Stimulated activated CD4-positive, alpha-beta T cell treated with anti-CD3 and anti-CD28 coated beads, Interleukin-4, amount 100 ng/mL, for 1 hour (primary cell): ENCODE measurements around the gene CRTAP.
"Not testable (repeated sequence)": the region's sequence is repeated elsewhere in the genome, so short reads cannot be mapped to it uniquely, and the experiment has no call there.

Experiments
- DNase-seq: peaks from one replicate; pipeline ENCODE4 v3.0.0-alpha.2; 2020

CRTAP gene

DNA sequence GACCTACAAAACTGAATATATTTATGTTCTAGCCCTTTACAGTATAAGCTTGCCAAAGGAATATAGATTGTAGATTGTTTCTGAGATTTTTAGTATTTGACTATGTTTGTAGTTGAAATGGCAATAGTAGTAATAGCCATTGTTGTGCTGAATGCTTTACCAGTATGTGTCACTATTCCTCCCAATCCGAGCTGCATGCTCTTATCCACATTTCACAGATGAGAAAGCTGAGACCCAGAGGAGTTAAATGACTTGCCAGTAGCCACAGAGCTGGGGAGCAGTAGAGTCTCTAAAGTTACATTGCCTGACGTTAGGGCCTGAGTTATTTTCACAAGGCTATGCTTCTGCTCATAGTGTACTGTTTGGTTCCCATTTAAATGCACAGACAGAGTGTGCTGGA lies 13.6 kb upstream of the CRTAP start:
- DNase-seq = no peak

DNA sequence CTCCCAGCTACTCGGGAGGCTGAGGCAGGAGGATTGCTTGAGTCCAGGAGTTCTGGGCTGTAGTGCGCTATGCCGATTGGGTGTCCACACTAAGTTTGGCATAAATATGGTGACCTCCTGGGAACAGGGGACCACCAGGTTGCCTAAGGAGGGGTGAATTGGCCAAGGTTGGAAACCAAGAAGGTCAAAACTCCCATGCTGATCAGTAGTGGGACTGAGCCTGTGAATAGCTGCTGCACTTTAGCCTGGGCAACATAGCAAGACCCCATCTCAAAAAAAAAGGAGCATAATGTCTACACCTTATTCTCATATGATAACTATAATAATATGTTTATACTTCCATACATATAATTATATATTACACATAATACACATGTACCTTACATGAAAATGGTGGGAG lies 10.8 kb upstream of the CRTAP start:
- no peak for DNase-seq

DNA sequence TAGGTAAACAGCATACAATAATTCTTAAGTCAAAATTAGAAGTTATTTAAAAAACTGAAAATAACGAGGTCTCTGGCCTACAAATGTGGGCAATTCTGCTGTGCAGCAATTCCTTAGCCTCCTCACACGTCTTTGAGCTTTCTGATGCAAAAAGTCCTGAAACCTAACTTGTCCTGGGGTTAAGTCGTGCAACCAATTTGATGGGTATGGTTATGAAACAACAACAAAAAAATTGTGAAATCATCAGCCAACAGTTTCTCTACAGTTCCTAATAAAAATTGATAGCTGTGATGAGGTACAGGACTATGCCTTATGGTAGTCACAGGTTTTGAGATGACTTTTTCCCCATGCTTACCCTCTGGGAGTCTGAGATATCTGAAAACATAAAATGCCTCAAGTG lies 10.3 kb upstream of the CRTAP start:
- DNase-seq = no peak

DNA sequence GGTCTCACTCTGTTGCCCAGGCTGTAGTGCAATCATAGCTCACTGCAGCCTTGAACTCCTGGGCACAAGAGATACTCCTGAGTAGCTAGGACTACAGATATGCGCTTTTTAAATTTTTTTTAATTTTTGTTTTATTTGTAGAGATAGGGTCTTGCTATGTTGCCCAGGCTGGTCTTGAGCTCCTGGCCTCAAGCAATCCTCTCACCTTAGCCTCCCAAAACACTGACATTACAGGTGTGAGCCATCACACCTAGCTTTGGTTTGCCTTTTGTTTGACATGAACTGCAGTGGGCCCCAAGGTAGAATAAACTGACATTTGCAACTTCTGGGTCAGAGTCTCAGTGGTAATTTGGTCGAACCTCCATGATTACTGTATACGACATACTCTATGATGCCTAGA lies 9.0 kb upstream of the CRTAP start:
- DNase-seq = no peak

DNA sequence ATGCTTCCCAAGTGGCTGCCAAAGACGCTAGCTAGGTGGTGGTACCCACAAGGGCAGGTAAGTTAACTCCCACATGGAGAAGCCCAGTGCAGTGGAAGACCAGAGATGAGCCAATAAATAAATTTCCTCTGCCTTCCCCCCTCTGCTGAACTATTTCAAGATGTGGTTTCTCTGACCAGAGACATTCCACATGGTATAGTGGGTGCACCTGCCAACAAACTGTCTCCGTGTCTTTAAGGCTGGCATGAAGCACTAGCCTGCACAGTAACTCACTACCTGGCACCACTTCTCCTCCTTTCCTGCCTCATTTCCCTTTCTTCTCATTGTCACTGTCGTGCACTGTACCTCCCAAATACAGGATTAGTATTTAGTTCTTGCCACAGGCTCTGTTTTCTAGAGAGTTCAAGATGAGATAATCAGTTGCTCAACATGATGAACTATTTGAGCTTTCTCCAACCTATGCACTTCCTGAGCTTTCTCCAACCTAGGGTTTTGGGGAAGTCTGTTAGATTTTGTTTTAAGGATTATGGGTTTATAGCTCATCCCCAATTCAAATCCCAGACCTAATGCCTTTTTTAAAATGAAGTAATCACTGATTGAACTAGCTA lies 8.4 kb upstream of the CRTAP start:
- no peak for DNase-seq

DNA sequence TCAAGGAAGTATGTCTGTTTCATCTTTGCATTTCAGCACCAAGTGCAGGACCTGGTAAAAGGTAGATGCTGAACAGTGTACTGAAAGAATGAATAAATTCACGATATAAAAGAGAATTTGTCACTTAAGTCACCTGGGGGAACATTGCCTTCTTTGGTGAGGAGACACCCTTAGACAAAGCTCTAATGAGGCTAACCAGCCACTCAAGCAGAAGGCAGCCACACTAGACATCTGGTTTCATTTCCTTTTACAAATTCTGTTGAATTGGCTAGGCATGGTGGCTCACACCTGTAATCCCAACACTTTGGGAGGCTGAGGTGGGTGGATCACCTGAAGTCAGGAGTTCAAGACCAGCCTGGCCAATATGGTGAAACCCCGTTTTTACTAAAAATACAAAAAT lies 7.0 kb upstream of the CRTAP start:
- DNase-seq = not testable (repeated sequence)

DNA sequence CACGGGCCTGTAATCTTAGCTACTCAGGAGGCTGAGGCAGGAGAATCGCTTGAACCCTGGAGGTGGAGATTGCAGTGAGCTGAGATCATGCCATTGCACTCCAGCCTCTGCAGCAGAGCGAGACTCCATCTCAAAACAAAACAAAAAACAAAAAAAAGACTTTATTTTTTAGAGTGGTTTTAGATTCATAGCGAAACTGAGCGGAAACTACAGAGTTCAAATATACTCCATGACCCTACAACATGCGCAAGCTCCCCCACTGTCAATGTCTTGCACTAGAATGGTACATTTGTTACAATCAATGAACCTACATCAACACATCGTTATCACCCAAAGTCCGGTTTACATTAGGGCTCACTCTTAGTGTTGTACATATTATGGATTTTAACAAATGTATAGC lies 2.2 kb upstream of the CRTAP start:
- no peak for DNase-seq

DNA sequence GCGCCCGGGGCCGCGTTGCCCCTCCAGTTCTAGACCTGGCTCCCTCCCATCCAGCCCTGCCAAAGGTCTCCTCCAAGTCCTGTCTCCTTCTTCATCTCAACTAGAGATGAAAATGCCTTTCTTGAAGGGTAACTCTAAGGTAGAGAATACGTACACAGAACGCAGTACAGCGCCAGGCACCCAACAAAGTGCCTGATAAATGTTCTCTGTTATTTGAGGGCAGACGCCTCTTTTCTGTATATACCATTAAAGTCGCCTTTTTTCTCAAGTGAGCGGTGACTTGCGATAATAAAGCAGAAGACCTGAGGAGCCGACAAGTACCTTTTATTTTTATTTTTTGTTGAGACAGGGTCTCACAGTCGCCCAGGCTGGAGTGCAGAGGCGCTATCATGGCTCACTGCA lies 809 bp downstream of the CRTAP start:
- DNase-seq = no peak

DNA sequence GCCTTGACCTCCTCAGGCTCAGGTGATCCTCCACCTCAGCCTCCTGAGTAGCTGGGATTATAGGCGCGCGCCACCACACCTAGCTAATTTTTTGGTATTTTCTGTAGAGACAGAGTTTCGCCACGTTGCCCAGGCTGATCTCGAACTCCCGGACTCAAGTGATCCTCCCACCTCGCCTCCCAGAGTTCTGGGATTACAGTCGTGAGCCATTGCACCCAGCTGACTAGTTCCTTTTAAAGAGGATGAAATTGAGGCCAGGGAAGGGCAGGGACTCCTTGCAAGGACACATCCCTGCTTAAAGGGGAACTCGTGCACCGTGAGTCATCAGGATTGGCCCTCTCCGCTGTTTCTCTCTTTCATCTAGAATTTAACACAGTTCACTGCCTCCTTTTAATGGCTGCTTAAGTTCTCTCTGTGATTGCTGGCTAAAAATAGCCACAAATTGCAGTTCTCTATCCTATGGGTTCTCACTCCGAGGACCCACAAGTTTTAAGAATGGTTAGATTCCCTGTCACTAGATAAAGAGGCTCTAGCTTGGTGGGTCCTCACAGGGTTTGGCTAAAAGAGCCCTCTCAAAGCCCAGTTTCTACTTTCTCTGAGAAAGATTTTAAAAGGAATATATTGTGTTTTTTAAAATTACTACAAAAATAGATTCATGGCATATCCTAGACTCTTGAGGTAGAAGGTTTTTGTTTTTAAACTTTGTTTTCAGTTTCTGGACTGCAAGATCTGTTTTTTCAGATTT lies 1.4 kb downstream of the CRTAP start:
- DNase-seq = no peak

DNA sequence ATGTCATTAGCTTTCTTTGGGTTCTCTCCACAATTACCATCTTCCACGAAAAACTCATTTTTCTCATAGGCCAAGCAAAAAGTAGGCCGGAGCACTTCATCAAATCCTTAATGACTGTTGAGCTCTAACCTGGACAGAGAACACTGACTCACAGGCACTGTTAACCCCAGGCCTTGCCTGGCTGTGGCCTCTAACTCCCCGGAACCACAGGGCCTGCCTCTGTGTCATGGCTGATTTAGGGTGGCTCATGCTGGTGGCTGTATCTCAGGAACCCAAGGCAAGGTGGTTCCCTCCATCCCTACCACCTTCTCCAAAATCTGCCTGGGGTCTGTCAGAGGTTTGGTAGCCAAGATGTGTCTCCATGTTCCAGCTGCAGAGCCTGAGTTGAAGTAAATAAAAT lies 3.6 kb downstream of the CRTAP start:
- no peak for DNase-seq

DNA sequence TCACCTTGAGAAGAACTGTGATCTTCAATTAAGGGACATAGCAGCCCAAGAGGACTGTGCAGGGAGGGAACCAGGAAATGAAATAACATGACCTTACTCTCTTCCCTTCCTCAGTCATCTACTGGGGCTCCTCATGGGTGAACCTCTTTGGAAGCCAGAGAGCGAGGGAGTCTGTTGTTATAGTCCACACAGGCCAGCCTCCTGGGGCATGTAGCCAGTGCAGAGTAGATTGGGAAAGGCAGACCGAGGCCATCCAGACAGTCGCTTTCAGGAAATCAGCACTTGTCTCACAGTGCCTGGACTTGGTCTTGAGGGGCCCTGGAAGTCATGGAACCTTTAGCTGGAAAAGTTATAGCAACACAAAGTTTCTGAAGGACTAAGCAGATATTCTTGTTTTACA lies 6.1 kb downstream of the CRTAP start:
- no peak for DNase-seq

DNA sequence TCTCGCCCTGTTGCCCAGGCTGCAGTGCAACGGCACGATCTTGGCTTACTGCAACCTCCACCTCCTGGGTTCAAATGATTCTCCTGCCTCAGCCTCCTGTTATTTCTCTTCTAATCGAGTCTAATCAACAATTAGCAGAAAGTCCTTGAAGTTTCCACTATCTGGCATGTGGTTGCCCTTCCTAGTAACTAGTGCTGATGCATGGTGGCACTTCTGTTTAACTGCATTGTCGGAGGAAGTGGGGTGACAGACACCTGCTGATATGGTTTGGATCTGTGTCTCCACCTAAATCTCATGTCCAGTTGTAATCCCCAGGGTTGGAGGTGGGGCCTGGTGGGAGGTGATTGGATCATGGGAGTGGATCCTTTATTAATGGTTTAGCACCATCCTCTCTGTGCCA lies 9.2 kb downstream of the CRTAP start:
- no peak for DNase-seq

DNA sequence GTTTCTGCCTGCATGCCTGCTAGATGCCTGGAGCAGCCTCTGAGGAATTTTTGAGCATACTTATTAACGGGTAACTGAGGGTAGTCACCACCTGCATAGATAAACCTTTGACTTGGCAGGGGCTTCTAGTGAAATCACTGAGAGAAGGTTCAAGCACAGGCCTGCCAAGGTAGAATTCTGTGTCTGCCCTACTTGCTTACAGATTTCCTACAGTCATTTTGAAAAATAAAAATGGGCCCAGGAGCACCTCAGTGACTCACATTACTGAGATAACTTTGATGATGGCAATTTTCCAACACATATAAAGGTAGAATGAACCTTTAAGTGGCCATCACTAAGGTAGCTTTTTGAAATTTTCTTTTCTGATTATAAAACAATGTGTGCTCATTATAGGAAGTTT lies 10.8 kb downstream of the CRTAP start:
- no peak for DNase-seq

DNA sequence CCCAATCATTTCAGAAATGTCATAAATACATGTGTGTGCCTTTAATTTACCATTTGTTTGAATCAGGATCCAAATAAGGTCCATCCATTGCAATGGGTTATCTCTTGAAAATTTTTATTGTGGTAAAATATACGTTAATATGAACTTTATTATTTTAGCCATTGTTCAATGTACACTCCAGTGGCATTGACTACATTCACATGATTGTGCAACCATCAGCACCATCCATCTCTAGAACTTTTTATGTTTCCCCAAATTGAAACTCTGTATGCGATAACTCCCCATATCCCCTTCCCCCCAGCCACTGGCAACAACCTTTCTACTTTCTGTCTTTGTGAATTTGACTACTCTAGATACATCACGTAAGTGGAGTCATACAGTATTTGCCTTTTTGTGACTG lies 12.0 kb downstream of the CRTAP start:
- DNase-seq = no peak

DNA sequence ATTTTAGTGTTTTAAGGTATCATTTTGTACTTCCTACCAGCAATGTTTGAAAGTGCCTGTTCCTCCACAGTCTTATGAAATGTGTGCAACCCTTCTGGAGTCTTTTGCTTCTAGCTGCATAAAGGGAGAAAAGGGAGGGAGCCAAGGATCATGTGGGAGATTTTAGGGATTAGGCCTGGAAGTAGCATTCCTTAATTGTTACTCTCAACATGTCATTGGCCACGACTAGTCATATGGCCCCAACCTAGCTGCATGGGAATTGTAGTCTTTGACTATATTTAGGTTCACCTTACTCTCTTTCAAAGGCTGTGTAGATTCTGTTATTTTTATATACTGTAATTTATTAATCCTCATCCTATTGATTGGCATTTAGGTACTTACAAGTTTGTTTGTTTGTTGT lies 14.9 kb downstream of the CRTAP start:
- no peak for DNase-seq

DNA sequence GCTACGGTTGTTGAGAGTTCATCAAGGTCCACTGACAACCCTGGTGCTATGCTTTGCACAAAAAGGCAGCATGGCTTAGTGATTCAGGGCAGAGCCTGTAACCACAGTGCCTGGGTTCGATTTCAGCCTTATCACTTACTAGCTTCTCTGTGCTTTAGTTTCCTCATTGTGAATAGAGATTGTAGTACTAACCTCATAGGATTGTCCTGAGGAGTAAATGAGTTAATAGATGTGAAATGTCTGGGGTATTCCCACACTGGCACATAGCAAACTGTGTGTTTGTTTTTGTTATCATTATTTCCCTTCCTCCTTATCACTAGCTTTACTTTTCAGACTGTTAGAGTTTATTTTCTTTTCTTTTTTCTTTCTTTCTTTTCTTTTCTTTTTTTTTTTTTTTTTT lies 16.3 kb downstream of the CRTAP start:
- DNase-seq = no peak

DNA sequence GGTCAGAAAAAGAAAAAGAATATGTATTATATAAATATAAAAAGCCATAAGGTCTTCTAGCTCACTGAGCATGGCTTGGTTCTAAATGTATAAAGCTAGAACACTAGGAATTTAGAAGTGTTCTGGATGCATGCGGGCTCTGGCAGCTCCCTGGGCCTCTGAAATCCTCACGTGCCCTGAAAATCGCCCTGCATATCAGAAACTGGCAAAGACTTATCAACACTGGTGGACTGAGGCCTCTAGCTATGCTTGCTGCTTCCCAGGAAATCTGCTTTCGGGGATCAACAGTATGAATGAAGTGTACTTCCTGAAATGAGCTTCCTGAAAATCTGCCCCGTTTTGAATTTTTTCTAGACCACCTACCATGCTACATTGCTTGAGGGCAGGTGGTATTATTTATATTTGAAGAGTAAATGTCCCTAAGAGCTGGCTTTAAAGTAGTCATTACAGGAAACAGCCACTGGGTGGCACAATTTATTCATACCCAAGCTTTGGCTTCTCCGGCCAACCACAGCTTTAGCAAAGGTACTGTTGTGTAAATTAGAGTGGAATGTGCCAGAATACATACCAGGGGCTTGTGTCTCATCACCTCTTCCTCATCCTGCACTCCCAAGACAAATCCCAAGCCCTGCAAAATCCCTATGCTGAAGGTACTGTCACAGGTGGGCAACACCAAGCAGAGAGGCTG lies 17.7 kb downstream of the CRTAP start:
- DNase-seq = no peak

DNA sequence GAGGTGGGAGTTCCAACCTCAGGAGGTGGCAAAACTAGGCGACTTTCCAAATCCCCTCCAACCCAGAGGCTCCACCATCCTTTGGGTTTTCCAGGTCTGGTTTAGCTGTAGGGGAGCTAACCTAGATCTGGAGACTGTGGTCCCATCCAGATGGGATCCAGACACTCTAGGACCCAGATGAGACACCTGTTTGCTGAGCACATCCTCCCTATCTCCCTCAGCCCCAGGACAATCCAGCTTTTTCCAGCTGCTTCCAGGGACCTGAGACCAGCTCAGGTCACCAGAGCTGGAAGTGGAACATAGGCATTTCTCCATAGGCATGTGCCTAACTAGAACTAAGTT lies 18.2 kb downstream of the CRTAP start:
- no peak for DNase-seq

DNA sequence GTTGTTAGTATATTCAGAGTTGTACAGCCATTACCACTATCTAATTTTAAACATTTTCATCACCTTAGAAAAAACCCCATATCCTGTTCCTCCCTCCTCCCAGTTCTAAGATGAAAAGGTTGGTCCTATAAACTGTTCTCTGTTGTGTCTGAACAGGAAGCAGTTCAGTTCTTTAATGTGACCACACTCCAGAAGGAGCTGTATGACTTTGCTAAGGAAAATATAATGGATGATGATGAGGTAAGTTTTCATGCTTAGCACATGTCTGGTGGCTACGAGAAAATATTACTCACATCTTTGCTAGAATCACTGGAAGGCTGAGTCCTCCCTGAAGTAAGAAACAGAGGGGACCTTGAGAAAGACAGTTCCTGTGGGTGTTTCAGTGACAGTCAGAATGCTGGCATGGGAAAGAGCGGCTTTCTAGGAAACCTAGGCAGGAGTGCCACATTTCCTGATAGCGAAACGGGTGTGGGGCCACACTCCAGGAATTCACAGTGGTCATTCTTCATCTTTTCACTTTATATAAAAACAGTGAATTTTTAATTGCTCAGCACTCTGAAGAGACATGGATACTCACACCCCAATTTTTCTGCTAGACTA lies 20.3 kb downstream of the CRTAP start:
- DNase-seq = no peak

DNA sequence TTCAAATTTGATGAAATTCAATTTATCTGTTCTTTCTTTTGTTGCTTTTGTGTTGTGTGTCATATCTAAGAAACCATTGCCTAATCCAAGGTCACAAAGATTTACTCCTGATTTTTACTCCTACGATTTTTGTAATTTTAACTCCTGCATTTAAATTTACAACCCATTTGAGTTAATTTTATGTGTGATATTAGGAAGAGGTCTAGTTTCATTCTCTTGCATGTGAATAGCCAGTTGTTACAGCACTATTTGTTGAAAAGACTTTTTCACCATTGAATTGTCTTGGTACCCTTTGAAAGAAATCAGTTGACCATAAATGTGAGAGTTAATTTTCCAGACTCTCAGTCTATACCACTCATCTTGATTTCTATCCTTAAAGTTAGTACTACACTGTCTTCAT lies 23.9 kb downstream of the CRTAP start:
- no peak for DNase-seq

DNA sequence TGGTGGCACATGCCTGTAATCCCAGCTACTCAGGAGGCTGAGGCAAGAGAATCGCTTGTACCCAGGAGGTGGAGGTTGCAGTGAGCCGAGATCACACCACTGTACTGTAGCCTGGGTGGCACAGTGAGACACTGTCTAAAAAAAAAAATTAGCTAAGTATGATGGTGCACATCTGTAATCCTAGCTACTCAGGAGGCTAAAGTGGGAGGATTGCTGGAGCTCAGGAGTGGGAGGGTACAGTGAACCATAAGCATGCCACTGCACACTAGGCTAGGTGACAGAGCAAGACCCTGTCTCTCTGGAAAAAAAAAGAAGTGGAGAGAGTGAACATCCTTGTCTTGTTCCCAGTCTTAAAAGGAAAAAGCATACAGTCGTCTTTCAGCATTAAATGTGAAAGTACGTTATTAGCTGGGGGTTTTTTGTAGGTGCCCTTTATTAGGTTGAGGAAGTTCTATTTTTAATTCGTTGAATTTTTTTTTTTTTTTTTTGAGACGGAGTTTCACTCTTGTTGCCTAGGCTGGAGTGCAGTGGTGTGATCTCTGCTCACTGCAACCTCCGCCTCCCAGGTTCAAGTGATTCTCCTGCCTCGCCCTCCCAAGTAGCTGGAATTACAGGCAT lies 25.3 kb downstream of the CRTAP start:
- DNase-seq = not testable (repeated sequence)

DNA sequence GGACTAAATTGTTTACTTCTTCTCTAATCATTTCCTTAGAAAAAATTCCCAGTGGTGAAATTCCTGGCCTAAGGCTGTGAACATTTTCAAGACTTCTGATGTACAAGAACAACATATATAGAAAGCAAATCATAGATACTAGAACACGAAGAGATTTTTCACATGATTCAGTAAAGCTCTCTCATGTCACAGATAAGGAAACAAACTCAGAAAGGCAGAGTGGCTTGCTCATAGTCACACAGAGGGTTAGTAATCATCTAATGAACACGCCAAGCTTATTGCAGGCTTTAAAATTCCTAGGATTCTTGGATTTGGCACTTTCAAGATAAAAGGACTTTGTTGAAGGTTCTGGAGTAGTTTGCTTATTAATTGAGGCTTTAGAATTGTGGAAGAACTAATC lies 26.2 kb downstream of the CRTAP start:
- no peak for DNase-seq

DNA sequence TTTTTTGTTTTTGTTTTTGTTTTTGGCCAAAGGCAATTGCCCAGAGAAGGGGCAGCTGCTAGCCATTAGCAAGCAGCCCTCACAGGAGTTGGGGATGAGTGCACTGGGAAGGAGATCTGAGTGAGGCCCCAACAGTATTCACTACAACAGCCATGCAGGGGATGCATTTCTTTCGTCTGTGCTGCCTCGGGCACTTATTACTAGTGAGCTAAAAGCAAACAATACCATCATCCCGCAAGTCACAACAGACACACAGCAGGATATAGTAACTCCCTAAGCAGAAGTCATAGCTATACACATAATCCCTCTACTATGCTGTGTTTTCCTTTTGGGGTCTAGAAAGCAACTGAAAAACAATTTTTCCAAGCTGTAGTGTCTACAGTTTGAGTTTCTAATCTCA lies 27.2 kb downstream of the CRTAP start:
- no peak for DNase-seq

DNA sequence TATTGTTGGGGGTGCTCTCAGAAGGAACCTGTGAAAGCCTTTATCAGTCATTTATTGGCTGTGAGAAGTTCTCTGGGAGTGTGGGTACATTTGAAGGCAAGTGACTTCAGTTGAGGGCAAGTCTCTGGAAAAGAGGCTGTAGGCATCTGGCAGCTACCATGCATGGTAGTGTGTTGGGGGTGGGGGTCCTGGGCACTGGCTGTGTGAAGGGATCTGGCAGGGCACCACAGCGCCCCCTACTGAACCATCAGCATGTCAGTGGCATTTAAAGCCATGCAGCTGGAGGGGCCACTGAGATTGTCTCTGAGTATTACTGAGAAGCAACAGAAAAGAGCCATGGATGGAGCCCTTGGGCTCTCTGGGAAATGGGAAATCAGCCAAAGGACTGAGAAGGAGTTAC lies 30.6 kb downstream of the CRTAP start:
- peak; percentile 32 for DNase-seq
